GM10266 (cell line): ENCODE data around the gene ZNF583.

Source experiments
- DNase-seq: peaks from one replicate; pipeline ENCODE4 v3.0.0; 2012; ENCODE audit errors: extremely low spot score
- TF ChIP-seq, protein P1 (sequence below): IDR thresholded peaks from 2 replicates; pipeline ENCODE4 v1.5.1; 2012; ENCODE audit warnings: mild to moderate bottlenecking, low read depth; ENCODE audit not compliant: control insufficient read depth, insufficient read depth; ENCODE audit errors: missing control alignments

Gene ZNF583

DNA sequence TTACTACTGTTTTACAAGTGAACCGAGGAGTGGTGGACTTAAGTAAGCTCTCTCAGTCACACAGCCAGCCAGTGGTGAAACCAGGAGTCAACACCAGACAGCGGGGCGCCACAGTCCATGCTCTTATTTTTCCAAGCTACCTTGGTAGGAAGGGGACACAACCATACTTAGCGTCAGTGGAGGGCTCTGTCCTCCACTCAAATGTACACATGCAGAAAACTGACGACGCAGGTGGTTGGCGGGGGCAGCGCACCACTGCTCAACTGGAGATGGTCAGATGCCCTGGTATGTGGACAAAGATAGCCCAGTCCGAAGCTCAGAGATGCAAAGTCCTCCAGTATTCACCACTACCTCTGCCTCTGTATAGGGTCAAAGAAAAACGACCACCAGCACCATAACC, 72.0 kb downstream of the ZNF583 start:
- TF ChIP-seq, protein P1, sequence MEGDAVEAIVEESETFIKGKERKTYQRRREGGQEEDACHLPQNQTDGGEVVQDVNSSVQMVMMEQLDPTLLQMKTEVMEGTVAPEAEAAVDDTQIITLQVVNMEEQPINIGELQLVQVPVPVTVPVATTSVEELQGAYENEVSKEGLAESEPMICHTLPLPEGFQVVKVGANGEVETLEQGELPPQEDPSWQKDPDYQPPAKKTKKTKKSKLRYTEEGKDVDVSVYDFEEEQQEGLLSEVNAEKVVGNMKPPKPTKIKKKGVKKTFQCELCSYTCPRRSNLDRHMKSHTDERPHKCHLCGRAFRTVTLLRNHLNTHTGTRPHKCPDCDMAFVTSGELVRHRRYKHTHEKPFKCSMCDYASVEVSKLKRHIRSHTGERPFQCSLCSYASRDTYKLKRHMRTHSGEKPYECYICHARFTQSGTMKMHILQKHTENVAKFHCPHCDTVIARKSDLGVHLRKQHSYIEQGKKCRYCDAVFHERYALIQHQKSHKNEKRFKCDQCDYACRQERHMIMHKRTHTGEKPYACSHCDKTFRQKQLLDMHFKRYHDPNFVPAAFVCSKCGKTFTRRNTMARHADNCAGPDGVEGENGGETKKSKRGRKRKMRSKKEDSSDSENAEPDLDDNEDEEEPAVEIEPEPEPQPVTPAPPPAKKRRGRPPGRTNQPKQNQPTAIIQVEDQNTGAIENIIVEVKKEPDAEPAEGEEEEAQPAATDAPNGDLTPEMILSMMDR = no peak
- no peak for DNase-seq
